GM12878 (cell line): ENCODE measurements around the gene ARL5A. TPM values are rescaled to one million over a fixed set of nuclear protein-coding genes. Genes with fewer than 3 reads are reported as not detected.

Experiments
- BCLAF1 ChIP-seq: fragments of 450-650 bp; IDR thresholded peaks from 2 replicates; pipeline ENCODE4 v1.6.1; 2017; ENCODE audit warnings: antibody characterized with exemption, mild to moderate bottlenecking, moderate library complexity
- ETV6 ChIP-seq, 2 experiments: fragments of 450-650 bp in 1 of 2; IDR thresholded peaks in 1 of 2; conservative IDR thresholded peaks in 1 of 2; 2 replicates each; pipeline ENCODE4 v1.6.1; 2014; ENCODE audit warnings: antibody characterized with exemption in 1 of 2, borderline replicate concordance in 1 of 2, low read depth in 1 of 2, mild to moderate bottlenecking in 1 of 2, moderate library complexity in 1 of 2
- KLF5 ChIP-seq: fragments of 450-650 bp; IDR thresholded peaks from 2 replicates; pipeline ENCODE4 v1.6.1; 2014; ENCODE audit warnings: mild to moderate bottlenecking; ENCODE audit not compliant: partially characterized antibody
- NFXL1 ChIP-seq: fragments of 450-650 bp; IDR thresholded peaks from 2 replicates; pipeline ENCODE4 v1.6.1; 2017; ENCODE audit warnings: antibody characterized with exemption, mild to moderate bottlenecking, borderline replicate concordance
- PKNOX1 ChIP-seq: fragments of 450-650 bp; IDR thresholded peaks from 2 replicates; pipeline ENCODE4 v1.6.1; 2016; ENCODE audit warnings: mild to moderate bottlenecking
- ZNF217 ChIP-seq: fragments of 450-650 bp; IDR thresholded peaks from 2 replicates; pipeline ENCODE4 v1.6.1; 2017; ENCODE audit warnings: antibody characterized with exemption, mild to moderate bottlenecking
- polyA plus RNA-seq, 11 experiments: library from polyadenylated mRNA; depleted of rRNA in 4 of 11; unstranded in 6 of 11; stranded (reverse) in 5 of 11; fragments of >200 nt; fragmentation: Nextera tagmentation in 4 of 11; fragmentation: Illumina TruSeq in 1 of 11; extraction: Ambion mirVana in 4 of 11; extraction: Trizol in 1 of 11; gene quantifications; 1 replicate in 1 of 11; 2 replicates in 10 of 11; pipeline versions ENCODE4 v1.2.1 to v1.2.3, GENCODE V29; 2011 to 2016; ENCODE audit warnings: inconsistent platforms in 2 of 11, missing spikeins in 2 of 11, low read depth in 1 of 11
- total RNA-seq, 4 experiments: library from RNA; depleted of rRNA in 3 of 4; stranded (reverse); fragments of >200 nt in 3 of 4; fragmentation: Illumina TruSeq in 1 of 4; extraction: Trizol in 1 of 4; gene quantifications; 2 replicates each; pipeline versions ENCODE4 v1.2.1 to v1.2.3, GENCODE V29; 2013 to 2021
- TF ChIP-seq, protein P1 (sequence below): fragments of 450-650 bp; IDR thresholded peaks from 2 replicates; pipeline ENCODE4 v1.6.1; 2017; ENCODE audit warnings: mild to moderate bottlenecking, low read depth, inconsistent platforms; ENCODE audit not compliant: poor library complexity, severe bottlenecking
- TF ChIP-seq, protein P2 (sequence below): fragments of 450-650 bp; conservative IDR thresholded peaks from 2 replicates; pipeline ENCODE4 v1.6.1; 2017; ENCODE audit warnings: mild to moderate bottlenecking, moderate library complexity

The ARL5A gene
- total and polyA plus RNA-seq, 10 of the 15 experiments (the other 5 are each of a cell fraction or from before 2014, with no cell fraction given), result 9.4 to 52.9 (median 32.0) TPM

DNA sequence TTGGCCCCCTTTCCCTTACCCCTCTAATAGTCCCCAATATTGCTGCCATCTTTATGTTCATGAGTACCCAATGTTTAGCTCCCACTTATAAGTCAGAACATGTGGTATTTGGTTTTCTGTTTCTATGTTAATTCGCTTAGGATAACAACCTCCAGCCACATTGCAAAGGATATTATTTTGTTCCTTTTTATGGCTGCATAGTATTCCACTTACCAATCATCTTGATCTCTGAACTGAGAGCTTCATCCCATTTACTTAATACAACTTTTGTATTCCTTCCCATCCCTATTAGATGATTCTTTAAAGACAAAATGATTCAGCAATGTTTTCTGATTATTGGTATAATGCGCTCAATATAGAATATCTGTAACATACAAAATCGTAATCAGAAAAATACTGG, 36.7 kb downstream of the ARL5A start (continued):
- TF ChIP-seq, protein P1, sequence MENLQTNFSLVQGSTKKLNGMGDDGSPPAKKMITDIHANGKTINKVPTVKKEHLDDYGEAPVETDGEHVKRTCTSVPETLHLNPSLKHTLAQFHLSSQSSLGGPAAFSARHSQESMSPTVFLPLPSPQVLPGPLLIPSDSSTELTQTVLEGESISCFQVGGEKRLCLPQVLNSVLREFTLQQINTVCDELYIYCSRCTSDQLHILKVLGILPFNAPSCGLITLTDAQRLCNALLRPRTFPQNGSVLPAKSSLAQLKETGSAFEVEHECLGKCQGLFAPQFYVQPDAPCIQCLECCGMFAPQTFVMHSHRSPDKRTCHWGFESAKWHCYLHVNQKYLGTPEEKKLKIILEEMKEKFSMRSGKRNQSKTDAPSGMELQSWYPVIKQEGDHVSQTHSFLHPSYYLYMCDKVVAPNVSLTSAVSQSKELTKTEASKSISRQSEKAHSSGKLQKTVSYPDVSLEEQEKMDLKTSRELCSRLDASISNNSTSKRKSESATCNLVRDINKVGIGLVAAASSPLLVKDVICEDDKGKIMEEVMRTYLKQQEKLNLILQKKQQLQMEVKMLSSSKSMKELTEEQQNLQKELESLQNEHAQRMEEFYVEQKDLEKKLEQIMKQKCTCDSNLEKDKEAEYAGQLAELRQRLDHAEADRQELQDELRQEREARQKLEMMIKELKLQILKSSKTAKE, result no peak
- TF ChIP-seq, protein P2, sequence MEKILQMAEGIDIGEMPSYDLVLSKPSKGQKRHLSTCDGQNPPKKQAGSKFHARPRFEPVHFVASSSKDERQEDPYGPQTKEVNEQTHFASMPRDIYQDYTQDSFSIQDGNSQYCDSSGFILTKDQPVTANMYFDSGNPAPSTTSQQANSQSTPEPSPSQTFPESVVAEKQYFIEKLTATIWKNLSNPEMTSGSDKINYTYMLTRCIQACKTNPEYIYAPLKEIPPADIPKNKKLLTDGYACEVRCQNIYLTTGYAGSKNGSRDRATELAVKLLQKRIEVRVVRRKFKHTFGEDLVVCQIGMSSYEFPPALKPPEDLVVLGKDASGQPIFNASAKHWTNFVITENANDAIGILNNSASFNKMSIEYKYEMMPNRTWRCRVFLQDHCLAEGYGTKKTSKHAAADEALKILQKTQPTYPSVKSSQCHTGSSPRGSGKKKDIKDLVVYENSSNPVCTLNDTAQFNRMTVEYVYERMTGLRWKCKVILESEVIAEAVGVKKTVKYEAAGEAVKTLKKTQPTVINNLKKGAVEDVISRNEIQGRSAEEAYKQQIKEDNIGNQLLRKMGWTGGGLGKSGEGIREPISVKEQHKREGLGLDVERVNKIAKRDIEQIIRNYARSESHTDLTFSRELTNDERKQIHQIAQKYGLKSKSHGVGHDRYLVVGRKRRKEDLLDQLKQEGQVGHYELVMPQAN, result no peak
- TF ChIP-seq BCLAF1, result no peak
- TF ChIP-seq NFXL1, result no peak
- no peak for TF ChIP-seq ZNF217
- TF ChIP-seq PKNOX1, result no peak
- no peak for TF ChIP-seq ETV6 (conservative IDR thresholded peaks at IDR 0.05 in 1 of 2, IDR thresholded peaks at IDR 0.05 in 1 of 2; ENCODE audit: borderline replicate concordance in 1 of 2, low read depth in 1 of 2)
- no peak for TF ChIP-seq KLF5
